ENCODE measurements around the gene GGT5.
"Not testable (repeated sequence)": the region's sequence is repeated elsewhere in the genome, so short reads cannot be mapped to it uniquely, and the experiment has no call there.

The GGT5 gene

DNA sequence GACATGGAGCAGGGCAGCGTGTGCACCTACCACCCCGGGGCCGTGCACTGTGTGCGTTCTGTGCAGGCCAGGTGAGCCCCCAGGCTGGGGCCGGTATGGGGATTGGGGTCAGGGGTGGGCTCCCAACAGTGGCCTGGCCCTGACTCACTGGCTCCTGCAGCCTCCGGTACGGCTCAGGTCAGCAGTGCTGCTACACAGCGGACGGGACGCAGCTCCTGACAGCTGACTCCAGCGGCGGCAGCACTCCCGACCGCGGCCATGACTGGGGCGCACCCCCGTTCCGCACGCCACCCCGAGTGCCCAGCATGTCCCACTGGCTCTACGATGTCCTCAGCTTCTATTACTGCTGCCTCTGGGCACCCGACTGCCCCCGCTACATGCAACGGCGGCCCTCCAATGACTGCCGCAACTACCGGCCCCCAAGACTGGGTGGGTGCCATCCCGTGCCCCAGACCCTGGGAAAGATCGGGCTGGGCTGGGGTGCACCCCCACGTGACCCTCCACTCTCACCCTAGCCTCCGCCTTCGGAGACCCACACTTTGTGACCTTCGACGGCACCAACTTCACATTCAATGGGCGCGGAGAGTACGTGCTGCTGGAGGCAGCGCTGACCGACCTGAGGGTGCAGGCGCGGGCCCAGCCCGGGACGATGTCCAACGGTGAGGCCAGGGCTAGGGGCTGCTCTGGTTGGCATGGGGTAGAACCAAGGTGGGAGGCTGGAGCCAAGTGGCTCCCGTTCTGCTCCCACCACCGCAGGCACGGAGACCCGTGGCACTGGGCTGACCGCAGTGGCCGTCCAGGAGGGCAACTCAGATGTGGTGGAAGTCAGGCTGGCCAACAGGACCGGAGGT lies 59.2 kb downstream of the GGT5 start:
- Histone ChIP-seq H3K36me3 (ENCODE audit: control insufficient read depth, insufficient read depth, low read length) (no peaks in the 10 kb centered on the region), H3K27ac (ENCODE audit: low read depth, low read length) (no peak overlapping the region), H3K27me3 (ENCODE audit: control insufficient read depth, insufficient read depth, low read length) (no peaks in the 10 kb centered on the region), H3K4me3 (ENCODE audit: low read depth, low read length) (no peak overlapping the region), H3K4me1 (ENCODE audit: control insufficient read depth, insufficient read depth, low read length) (0 out of 2 replicates have a peak, but pooled peaks cover 7% of the 10 kb centered on the region), H3K9ac (ENCODE audit: low read depth, low read length) (no peak overlapping the region), H3K9me3 (ENCODE audit: control insufficient read depth, insufficient read depth, low read length) (no peaks in the 10 kb centered on the region)

DNA sequence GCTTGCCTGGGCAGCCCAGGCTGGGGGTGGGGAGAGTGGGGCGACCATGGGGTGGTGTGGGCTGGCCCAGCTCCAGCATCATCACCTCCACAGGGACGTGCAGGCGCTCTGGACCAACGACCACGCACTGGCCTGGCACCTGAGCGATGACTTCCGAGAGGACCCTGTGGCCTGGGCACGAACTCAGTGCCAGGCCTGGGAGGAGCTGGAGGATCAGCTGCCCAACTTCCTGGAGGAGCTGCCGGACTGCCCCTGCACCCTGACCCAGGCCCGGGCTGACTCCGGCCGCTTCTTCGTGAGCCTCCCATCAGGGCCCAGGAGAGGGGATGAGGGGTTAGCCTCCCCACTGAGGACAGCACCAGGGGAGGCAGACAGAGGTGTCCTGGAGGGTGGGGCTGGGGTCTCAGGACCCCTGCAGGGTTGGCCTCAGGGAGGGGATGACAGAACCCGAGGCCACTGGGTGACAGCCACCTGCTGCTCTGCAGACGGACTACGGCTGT lies 59.8 kb downstream of the GGT5 start:
- Histone ChIP-seq H3K9ac (ENCODE audit: low read depth, low read length) (no peak overlapping the region), H3K27me3 (ENCODE audit: control insufficient read depth, insufficient read depth, low read length) (no peaks in the 10 kb centered on the region), H3K27ac (ENCODE audit: low read depth, low read length) (no peak overlapping the region), H3K9me3 (ENCODE audit: control insufficient read depth, insufficient read depth, low read length) (no peaks in the 10 kb centered on the region), H3K4me3 (ENCODE audit: low read depth, low read length) (no peak overlapping the region), H3K4me1 (ENCODE audit: control insufficient read depth, insufficient read depth, low read length) (0 out of 2 replicates have a peak, but pooled peaks cover 7% of the 10 kb centered on the region), H3K36me3 (ENCODE audit: control insufficient read depth, insufficient read depth, low read length) (no peaks in the 10 kb centered on the region)

DNA sequence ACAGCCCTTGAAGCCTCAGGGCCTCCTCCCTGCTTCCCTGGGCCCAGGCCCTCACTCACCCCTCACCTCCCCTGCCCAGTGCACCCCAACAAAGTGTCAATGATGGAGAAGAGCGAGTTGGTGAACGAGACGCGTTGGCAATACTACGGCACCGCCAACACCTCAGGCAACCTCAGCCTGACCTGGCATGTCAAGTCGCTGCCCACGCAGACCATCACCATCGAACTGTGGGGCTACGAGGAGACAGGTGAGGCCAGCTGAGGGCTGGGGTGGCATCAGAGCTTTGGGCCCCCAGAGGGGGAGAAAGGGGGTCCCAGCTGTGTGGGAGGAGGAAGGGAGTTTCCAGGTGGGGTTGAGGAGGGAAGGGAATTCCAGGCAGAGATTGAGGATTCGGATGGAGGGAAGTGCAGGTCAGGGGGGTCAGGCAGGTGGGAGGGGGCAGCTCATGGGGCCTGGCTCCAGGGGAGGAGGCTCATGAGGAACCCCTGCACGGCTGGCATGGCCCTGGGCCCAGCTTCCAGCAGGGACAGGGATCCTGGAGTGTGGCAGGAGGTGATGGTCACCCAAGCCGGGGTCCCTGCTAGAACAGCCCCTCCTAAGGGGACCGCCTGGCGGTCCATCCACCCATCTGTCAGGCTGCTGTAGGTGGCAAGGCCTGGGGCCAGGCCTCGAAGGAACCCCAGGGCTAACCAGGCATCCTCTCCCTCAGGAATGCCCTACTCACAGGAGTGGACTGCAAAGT lies 60.7 kb downstream of the GGT5 start:
- Histone ChIP-seq H3K9ac (ENCODE audit: low read depth, low read length) (no peak overlapping the region), H3K27ac (ENCODE audit: low read depth, low read length) (no peak overlapping the region), H3K4me3 (ENCODE audit: low read depth, low read length) (no peak overlapping the region), H3K36me3 (ENCODE audit: control insufficient read depth, insufficient read depth, low read length) (no peaks in the 10 kb centered on the region), H3K9me3 (ENCODE audit: control insufficient read depth, insufficient read depth, low read length) (no peaks in the 10 kb centered on the region), H3K4me1 (ENCODE audit: control insufficient read depth, insufficient read depth, low read length) (0 out of 2 replicates have a peak, but pooled peaks cover 7% of the 10 kb centered on the region), H3K27me3 (ENCODE audit: control insufficient read depth, insufficient read depth, low read length) (no peaks in the 10 kb centered on the region)

DNA sequence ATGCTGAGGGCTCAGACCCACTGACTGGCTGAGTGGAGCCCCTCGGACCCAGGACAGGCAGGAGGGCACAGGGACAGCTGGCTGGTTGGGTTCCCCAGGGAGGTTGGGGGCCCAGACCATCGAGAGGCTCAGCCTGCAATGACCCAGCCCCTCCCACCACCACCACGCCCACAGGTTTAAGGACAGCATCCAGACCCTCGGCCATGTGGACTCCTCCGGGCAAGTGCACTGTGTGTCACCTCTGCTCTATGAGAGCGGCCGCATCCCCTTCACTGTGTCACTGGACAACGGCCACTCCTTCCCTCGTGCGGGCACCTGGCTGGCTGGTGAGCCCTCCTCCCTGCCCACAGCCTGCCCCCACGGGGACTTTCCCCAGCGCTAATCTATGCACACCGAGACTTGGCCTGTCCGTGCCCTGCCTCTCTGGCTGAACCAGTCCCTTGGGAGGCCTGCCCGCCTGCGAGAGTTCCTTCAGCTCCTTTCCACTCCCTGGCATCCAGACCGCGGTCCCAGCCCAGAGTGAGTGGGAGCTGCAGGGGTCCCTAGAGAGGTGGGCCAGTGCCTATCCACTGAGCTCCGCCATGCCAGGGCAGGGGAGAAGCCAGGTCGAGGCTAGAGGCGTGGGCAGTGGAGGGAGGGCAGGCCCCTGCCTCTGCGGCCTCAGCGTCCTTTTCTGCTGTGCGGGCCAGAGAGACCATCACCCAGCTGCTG lies 61.4 kb downstream of the GGT5 start:
- no peaks in the 10 kb centered on the region for H3K27me3 ChIP-seq (ENCODE audit: control insufficient read depth, insufficient read depth, low read length)
- H3K9ac ChIP-seq (ENCODE audit: low read depth, low read length), result no peak overlapping the region
- H3K4me3 ChIP-seq (ENCODE audit: low read depth, low read length), result no peak overlapping the region
- H3K36me3 ChIP-seq (ENCODE audit: control insufficient read depth, insufficient read depth, low read length), result no peaks in the 10 kb centered on the region
- no peaks in the 10 kb centered on the region for H3K9me3 ChIP-seq (ENCODE audit: control insufficient read depth, insufficient read depth, low read length)
- H3K27ac ChIP-seq (ENCODE audit: low read depth, low read length), result no peak overlapping the region
- H3K4me1 ChIP-seq (ENCODE audit: control insufficient read depth, insufficient read depth, low read length), result 0 out of 2 replicates have a peak, but pooled peaks cover 7% of the 10 kb centered on the region

DNA sequence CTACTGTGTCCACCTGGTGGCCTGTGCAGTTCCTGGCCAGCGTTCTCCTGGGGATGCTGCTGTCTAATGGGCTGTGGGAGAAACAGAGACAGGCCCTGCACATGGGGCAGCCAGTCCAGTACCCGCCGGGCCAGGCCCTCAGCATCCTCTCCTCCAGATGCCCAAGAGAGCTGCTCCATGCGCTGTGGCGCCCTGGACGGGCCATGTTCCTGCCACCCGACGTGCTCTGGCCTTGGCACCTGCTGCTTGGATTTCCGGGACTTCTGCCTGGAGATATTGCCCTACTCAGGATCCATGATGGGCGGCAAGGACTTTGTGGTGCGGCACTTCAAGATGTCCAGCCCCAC lies 62.0 kb downstream of the GGT5 start:
- not testable (repeated sequence) for H3K36me3 ChIP-seq (ENCODE audit: control insufficient read depth, insufficient read depth, low read length); H3K9me3 ChIP-seq (ENCODE audit: control insufficient read depth, insufficient read depth, low read length); H3K27me3 ChIP-seq (ENCODE audit: control insufficient read depth, insufficient read depth, low read length); H3K9ac ChIP-seq (ENCODE audit: low read depth, low read length); H3K4me1 ChIP-seq (ENCODE audit: control insufficient read depth, insufficient read depth, low read length); H3K27ac ChIP-seq (ENCODE audit: low read depth, low read length); H3K4me3 ChIP-seq (ENCODE audit: low read depth, low read length)

DNA sequence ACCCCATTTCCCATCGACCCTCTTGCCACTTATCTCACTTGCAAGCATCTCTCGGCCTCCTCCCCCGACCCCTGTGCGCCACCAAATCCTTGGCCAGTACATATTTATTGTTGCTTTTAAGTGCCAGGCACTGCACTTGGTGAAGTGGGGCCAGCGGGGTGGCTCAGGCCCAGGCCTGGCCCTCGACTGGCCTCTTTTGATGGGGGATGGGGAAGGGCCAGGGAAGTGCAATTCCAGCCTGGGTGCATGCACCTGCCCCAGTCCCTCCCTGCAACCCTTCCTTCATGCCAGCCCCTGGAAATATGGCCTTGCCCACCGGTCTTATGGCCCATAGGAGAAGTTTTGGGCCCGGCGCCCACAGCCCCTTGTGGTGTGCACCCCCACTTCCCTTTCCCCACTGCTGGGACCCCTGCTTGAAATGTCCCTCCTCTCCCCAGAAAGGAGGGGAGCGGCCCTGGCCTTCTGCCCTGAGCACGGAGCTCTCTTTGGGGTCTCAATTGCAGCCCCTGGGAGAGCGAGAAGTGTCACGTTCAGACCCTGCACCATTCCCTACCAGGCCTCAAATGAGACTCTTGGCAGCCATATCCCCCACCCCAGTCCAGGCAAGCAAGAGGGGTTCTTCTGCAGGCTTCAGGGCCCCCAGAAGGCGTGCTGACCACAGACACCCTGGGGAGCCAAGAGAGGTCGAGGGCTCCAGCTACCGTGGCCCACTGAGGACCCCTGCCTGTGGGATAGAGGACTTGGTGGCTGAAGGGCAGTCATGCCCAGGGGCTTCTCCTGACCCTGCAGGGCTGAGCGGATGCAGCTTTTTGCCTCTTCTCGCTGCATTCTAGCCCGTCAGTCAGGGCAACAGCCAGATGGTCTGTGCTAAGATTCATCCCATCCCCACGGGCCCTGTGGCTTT lies 62.6 kb downstream of the GGT5 start:
- H3K27ac ChIP-seq (ENCODE audit: low read depth, low read length), result no peak overlapping the region
- no peak overlapping the region for H3K4me3 ChIP-seq (ENCODE audit: low read depth, low read length)
- H3K36me3 ChIP-seq (ENCODE audit: control insufficient read depth, insufficient read depth, low read length), result no peaks in the 10 kb centered on the region
- H3K4me1 ChIP-seq (ENCODE audit: control insufficient read depth, insufficient read depth, low read length), result 0 out of 2 replicates have a peak, but pooled peaks cover 7% of the 10 kb centered on the region
- no peak overlapping the region for H3K9ac ChIP-seq (ENCODE audit: low read depth, low read length)
- H3K9me3 ChIP-seq (ENCODE audit: control insufficient read depth, insufficient read depth, low read length), result no peaks in the 10 kb centered on the region
- H3K27me3 ChIP-seq (ENCODE audit: control insufficient read depth, insufficient read depth, low read length), result no peaks in the 10 kb centered on the region

DNA sequence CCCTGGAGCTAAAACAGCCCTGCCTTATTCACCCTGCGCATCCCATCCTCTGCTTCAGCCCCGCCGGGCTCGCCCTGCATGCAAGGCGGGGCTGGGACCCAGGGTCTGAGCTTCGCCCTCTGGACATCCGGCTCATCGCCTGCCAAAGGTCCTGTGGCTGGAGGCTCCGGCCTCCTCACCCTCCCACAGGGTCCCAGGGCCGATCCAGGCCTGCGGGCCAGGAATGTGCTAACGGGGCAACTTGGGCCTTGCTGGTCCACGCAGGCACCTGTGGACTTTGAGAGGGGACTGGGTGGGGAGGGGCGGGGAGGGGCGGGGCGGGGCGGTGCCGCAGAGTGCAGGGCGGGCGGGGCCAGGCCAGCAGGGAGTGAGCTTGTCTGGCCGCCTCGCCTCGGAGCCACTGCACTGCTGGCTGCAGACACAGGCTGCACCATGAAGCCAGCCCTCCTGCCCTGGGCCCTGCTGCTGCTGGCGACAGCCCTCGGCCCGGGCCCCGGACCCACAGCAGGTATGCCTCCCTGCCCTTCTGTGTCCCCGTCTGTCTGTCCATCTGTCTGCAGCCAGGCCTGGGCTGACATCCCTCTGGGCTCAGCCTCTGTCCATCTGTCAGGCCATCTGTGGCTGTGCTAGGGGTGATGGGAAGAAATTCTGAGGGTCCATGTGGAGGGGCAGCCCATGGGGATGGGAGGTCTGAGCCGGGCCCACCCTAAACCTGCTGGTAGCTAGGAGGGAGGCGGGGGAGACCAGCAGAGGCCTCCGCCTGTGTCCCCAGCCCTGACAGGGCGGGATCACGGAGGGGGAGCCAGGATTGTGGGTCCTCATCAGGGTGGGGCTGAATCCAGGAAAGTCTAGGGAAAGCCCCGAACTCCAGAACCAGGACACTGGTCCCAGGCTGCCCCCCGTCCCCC lies 63.5 kb downstream of the GGT5 start, which contains the start of gene SUSD2:
SUSD2 (plus strand) TSS at position 400 of the 908 bp plus-strand sequence; CDS start at position 433, 33 bp downstream.
- H3K9me3 ChIP-seq (ENCODE audit: control insufficient read depth, insufficient read depth, low read length), result no peaks in the 10 kb centered on the region
- no peaks in the 10 kb centered on the region for H3K27me3 ChIP-seq (ENCODE audit: control insufficient read depth, insufficient read depth, low read length)
- no peak within 1 kb of the TSS for H3K4me3 ChIP-seq (ENCODE audit: low read depth, low read length)
- H3K4me1 ChIP-seq (ENCODE audit: control insufficient read depth, insufficient read depth, low read length), result 0 out of 2 replicates have a peak, but pooled peaks cover 7% of the 10 kb centered on the region
- H3K9ac ChIP-seq (ENCODE audit: low read depth, low read length), result no peak within 1 kb of the TSS
- peaks cover 3% of the 10 kb centered on the region; the same call in 1 of the 2 replicates for H3K36me3 ChIP-seq (ENCODE audit: control insufficient read depth, insufficient read depth, low read length)
- no peak within 1 kb of the TSS for H3K27ac ChIP-seq (ENCODE audit: low read depth, low read length)

DNA sequence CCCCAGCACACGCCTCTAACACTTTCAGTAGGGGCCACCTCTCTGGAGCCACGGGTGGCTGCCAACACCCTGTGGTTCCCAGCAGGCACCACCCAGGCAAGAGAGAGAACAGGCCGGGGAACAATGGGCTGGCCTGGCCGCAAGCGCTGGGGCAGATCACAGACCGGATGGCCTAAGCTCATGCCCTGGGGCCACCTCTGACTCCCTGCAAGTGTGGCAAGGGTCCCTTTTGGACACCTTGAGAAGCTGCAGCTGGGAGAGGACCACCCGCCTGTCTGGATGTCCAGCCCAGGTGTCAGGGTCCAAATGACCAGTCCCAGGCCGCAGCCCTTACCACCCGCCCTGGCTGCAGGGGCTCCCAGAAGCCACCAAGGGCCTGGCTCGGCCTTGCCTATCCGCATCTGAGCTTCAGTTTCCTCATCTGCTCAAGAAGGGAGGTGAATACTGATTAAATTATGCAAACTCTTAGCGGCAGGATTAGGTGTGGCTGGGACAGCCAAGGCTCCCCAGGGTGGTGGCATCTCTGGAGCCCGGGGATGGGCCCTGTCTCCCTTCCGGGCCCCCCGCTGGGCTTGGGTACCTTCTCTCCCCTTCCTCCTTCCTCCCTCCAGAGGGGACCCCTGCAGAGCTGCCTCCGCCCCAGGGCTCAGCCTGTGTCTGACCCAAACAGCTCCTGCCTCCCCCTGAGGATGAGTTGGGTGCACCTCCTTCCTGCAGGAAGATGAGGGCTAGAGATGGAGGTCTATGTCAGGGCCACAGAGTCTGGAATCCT lies 64.4 kb downstream of the GGT5 start:
- Histone ChIP-seq H3K36me3 (ENCODE audit: control insufficient read depth, insufficient read depth, low read length) (peaks cover 4% of the 10 kb centered on the region; the same call in 1 of the 2 replicates), H3K27ac (ENCODE audit: low read depth, low read length) (no peak overlapping the region), H3K4me1 (ENCODE audit: control insufficient read depth, insufficient read depth, low read length) (0 out of 2 replicates have a peak, but pooled peaks cover 7% of the 10 kb centered on the region), H3K4me3 (ENCODE audit: low read depth, low read length) (no peak overlapping the region), H3K9ac (ENCODE audit: low read depth, low read length) (no peak overlapping the region), H3K9me3 (ENCODE audit: control insufficient read depth, insufficient read depth, low read length) (no peaks in the 10 kb centered on the region), H3K27me3 (ENCODE audit: control insufficient read depth, insufficient read depth, low read length) (no peaks in the 10 kb centered on the region)
